ENCODE data around the gene CCDC32. TPM values are rescaled to one million over a fixed set of nuclear protein-coding genes. Genes with fewer than 3 reads are reported as not detected.

The CCDC32 gene
- total RNA-seq, 1 donor from 2014 or later, result 22.2 TPM

DNA sequence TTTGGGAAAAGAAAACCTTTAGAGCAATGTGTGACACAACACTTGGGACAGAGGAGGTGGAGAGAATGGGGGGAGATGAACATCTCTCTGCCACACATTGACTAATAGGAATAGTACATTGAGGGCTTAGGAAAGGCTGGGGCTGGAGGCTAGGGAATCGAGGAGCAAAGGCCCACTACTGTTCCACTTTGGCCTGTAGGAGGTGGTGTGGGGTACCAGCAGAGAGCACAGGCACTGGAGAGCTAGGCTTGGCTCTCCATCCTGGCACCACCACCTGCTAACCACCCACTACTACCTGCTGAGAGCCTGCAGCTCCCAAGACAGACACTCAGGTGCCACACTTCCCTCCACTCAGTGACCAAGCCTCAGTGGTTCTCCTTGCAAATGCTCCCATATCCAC lies 19.4 kb downstream of the CCDC32 start:
- H3K9me3 Mint-ChIP-seq (ENCODE audit: low read depth), result no peaks in the 10 kb centered on the region
- no peak for DNase-seq (ENCODE audit: low spot score, unreplicated experiment)
- peaks cover 7% of the 10 kb centered on the region for H3K36me3 Mint-ChIP-seq (ENCODE audit: insufficient read depth)
- H3K27me3 Mint-ChIP-seq, result no peaks in the 10 kb centered on the region
- no peak overlapping the region for H3K4me3 Mint-ChIP-seq (ENCODE audit: low read depth)
- TF ChIP-seq, protein P1, sequence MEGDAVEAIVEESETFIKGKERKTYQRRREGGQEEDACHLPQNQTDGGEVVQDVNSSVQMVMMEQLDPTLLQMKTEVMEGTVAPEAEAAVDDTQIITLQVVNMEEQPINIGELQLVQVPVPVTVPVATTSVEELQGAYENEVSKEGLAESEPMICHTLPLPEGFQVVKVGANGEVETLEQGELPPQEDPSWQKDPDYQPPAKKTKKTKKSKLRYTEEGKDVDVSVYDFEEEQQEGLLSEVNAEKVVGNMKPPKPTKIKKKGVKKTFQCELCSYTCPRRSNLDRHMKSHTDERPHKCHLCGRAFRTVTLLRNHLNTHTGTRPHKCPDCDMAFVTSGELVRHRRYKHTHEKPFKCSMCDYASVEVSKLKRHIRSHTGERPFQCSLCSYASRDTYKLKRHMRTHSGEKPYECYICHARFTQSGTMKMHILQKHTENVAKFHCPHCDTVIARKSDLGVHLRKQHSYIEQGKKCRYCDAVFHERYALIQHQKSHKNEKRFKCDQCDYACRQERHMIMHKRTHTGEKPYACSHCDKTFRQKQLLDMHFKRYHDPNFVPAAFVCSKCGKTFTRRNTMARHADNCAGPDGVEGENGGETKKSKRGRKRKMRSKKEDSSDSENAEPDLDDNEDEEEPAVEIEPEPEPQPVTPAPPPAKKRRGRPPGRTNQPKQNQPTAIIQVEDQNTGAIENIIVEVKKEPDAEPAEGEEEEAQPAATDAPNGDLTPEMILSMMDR (IDR thresholded peaks at IDR 0.05; ENCODE audit: unreplicated experiment), result no peak
- H3K4me1 Mint-ChIP-seq (ENCODE audit: low read depth), result no peaks in the 10 kb centered on the region
- no peak overlapping the region for H3K27ac Mint-ChIP-seq

DNA sequence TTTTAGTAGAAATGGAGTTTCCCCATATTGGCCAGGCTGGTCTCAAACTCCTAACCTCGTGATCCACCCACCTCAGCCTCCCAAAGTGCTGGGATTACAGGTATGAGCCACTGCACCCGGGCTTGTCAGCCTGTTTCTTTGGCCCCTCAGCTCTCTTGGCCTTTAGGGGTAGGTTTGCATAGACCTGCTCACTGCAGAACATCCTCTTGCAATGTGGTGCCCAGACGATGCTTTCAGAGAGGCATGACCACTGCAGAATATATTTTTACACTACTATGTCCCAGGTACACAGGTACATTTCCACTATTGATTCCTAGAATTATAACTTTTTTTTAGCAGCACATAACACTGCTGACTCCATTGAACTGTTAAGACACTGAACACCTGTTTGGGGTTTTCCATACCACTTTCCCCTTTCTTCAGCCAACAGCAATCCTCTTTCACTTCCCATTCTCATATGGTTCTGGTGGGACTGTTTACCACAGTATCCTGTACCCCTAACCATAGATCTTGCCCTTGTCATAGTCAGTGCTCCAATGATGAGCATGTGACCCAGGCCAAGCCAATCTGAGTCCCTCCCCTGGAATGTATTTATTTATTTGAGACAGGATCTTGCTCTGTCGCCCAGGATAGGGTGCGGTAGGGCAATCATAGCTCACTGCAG lies 21.1 kb downstream of the CCDC32 start:
- DNase-seq (ENCODE audit: low spot score, unreplicated experiment), result no peak
- H3K4me3 Mint-ChIP-seq (ENCODE audit: low read depth), result no peak overlapping the region
- TF ChIP-seq, protein P1 (IDR thresholded peaks at IDR 0.05; ENCODE audit: unreplicated experiment), result no peak
- peaks cover 4% of the 10 kb centered on the region for H3K36me3 Mint-ChIP-seq (ENCODE audit: insufficient read depth)
- no peaks in the 10 kb centered on the region for H3K4me1 Mint-ChIP-seq (ENCODE audit: low read depth)
- no peak overlapping the region for H3K27ac Mint-ChIP-seq
- H3K27me3 Mint-ChIP-seq, result no peaks in the 10 kb centered on the region
- H3K9me3 Mint-ChIP-seq (ENCODE audit: low read depth), result no peaks in the 10 kb centered on the region

DNA sequence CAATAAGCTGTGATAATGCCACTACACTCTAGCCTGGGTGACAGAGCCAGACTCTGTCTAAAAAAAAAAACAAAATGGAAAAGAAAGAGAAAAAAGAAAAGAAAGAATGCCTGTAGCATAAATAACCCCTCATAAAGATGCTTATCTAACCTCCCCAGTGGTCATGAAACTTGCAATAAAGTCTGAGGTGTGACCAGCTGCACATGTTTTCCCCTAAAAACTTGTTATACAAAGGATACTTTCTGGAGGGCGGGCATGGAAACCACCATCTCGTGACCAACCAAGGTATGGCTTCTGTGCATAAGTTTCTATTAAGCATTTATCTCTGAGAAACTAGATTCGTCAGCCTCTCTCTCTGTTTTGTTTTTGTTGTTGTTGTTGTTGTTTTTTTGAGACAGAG lies 21.8 kb downstream of the CCDC32 start:
- Mint-ChIP-seq H3K27me3 (no peaks in the 10 kb centered on the region), H3K9me3 (ENCODE audit: low read depth) (no peaks in the 10 kb centered on the region), H3K4me3 (ENCODE audit: low read depth) (no peak overlapping the region), H3K4me1 (ENCODE audit: low read depth) (no peaks in the 10 kb centered on the region), H3K36me3 (ENCODE audit: insufficient read depth) (peaks cover 1% of the 10 kb centered on the region), H3K27ac (no peak overlapping the region)
- TF ChIP-seq, protein P1 (IDR thresholded peaks at IDR 0.05; ENCODE audit: unreplicated experiment), result no peak
- no peak for DNase-seq (ENCODE audit: low spot score, unreplicated experiment)

DNA sequence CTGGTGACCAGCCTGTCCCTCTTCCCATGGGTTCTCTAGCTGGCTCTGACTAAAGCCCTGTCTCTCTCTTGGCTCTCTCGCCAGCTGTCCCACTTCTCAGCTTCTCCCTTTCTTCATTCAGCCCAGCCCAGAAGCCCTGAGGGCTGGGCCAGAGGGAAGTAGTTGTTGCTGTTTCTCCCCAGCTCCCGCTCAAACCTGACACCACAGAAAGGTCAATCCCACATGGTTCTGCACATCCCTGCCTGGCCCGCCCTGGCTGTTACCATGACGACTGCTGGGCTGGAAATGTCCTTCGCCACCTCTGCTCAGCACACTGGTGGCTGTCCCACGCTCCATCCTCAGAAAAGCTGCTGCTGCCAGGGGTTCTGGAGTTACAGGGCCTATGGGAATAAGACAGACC lies 25.9 kb downstream of the CCDC32 start:
- Mint-ChIP-seq H3K27ac (no peak overlapping the region), H3K4me3 (ENCODE audit: low read depth) (no peak overlapping the region), H3K36me3 (ENCODE audit: insufficient read depth) (peaks cover 1% of the 10 kb centered on the region), H3K9me3 (ENCODE audit: low read depth) (no peaks in the 10 kb centered on the region), H3K27me3 (no peaks in the 10 kb centered on the region), H3K4me1 (ENCODE audit: low read depth) (no peaks in the 10 kb centered on the region)
- TF ChIP-seq, protein P1 (IDR thresholded peaks at IDR 0.05; ENCODE audit: unreplicated experiment), result no peak
- no peak for DNase-seq (ENCODE audit: low spot score, unreplicated experiment)

DNA sequence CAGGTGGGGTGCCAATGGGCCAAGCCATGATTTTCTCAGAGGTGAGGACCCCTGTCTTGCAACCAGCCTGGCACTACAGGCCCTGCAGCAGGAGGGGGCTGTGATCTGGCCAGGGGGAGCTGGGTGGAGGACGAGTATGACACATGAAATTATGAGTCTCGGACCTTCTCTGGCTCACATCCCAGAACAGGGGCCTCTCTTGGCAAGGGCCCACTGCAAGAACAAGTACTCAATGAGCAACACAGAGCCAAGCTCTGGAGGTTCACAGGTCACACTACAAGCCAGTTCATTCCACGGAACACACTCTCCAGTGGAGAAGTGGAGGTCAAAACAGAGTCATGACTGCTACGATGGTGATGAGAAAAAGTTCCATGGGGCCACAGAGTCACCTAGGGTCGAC lies 28.3 kb downstream of the CCDC32 start:
- no peaks in the 10 kb centered on the region for H3K4me1 Mint-ChIP-seq (ENCODE audit: low read depth)
- H3K27me3 Mint-ChIP-seq, result no peaks in the 10 kb centered on the region
- no peak overlapping the region for H3K4me3 Mint-ChIP-seq (ENCODE audit: low read depth)

More for the DNA sequence above, 28.3 kb downstream of the CCDC32 start:
- DNase-seq (ENCODE audit: low spot score, unreplicated experiment), result no peak
- no peaks in the 10 kb centered on the region for H3K36me3 Mint-ChIP-seq (ENCODE audit: insufficient read depth)
- no peaks in the 10 kb centered on the region for H3K9me3 Mint-ChIP-seq (ENCODE audit: low read depth)
- TF ChIP-seq, protein P1 (IDR thresholded peaks at IDR 0.05; ENCODE audit: unreplicated experiment), result no peak
- H3K27ac Mint-ChIP-seq, result no peak overlapping the region
